Measurements from ENCODE around the gene ABTB2. TPM values are rescaled to one million over a fixed set of nuclear protein-coding genes. Genes with fewer than 3 reads are reported as not detected.

ABTB2 gene
- polyA plus RNA-seq, 2 of the 4 experiments (the other 2 are of a cell fraction) = 8.9 to 15.4 TPM

GRCh38 chr11:34224434-34224966, 133.3 kb downstream of the ABTB2 start:
- TF ChIP-seq FOXS1 (CRISPR knock-in tag; IDR thresholded peaks at IDR 0.05) (no peak), JUN (IDR thresholded peaks at IDR 0.05) (no peak), MYC (IDR thresholded peaks at IDR 0.05; ENCODE audit: borderline replicate concordance, low read length) (no peak), CBX2 (IDR thresholded peaks at IDR 0.05; ENCODE audit: borderline replicate concordance, low read depth) (no peak), EHMT2 (IDR thresholded peaks at IDR 0.05; ENCODE audit: low read depth) (no peak), RNF2 (IDR thresholded peaks at IDR 0.05; ENCODE audit: borderline replicate concordance, low read depth) (no peak), MAZ (IDR thresholded peaks at IDR 0.05; ENCODE audit: borderline replicate concordance, low read depth, low read length) (no peak), CBX8 (IDR thresholded peaks at IDR 0.05) (no peak), HEYL (CRISPR knock-in tag; IDR thresholded peaks at IDR 0.05) (no peak), GATA3 (IDR thresholded peaks at IDR 0.05; ENCODE audit: borderline replicate concordance) (no peak), RAD21 (conservative IDR thresholded peaks at IDR 0.05 in 1 of 2, IDR thresholded peaks at IDR 0.05 in 1 of 2) (no peak), BCL3 (IDR thresholded peaks at IDR 0.05) (no peak), BHLHE40 (IDR thresholded peaks at IDR 0.05; ENCODE audit: low read depth, low read length) (no peak), NFE2L2 (conservative IDR thresholded peaks at IDR 0.05; ENCODE audit: low read length) (no peak), ESRRA (IDR thresholded peaks at IDR 0.05; ENCODE audit: borderline replicate concordance, low read length) (no peak), ZC3H11A (IDR thresholded peaks at IDR 0.05) (no peak), KDM1A (IDR thresholded peaks at IDR 0.05; ENCODE audit: low read depth) (no peak), HDAC2 (IDR thresholded peaks at IDR 0.05) (no peak), EP300 (IDR thresholded peaks at IDR 0.05) (no peak)
- Histone ChIP-seq H3K9me3 (no peaks in the 10 kb centered on the region), H3K27ac (no peak overlapping the region), H3K4me2 (no peak overlapping the region), H3K4me1 (peaks cover 14% of the 10 kb centered on the region), H3K4me3 (no peak overlapping the region)
- 79% methylated on average over 5 of the region's 5 CpGs for WGBS (ENCODE audit: missing lambda C conversion rate)
- ATAC-seq (no peak), FAIRE-seq (no peak), DNase-seq (ENCODE audit: low read depth in 1 of 2, low spot score in 1 of 2) (no peak)
- ChIA-PET POLR2A (interaction anchor here (0.5 to 0.6 kb wide), 2 partner anchors 34 to 42 kb away, joined by 3 to 4 read pairs; no protein-coding TSS in a partner anchor), CTCF (interaction anchor here (1.4 to 6.4 kb wide), 3 partner anchors 11 to 133 kb away, joined by 3 to 27 read pairs (median 13); partner anchors contain the start of gene ABTB2)

- no peaks in the 10 kb centered on the region for H3K9me3 ChIP-seq
- H3K4me1 ChIP-seq = peaks cover 16% of the 10 kb centered on the region
- ATAC-seq = no peak; a peak in 2 of 6 replicates
- no peak for DNase-seq (ENCODE audit: low read depth in 1 of 2, low spot score in 1 of 2)
- no peak overlapping the region for H3K4me3 ChIP-seq
- 0 out of 6 replicates have a peak overlapping the region, but pooled peaks of 1 of the 2 experiments have one; percentile 15 for H3K27ac ChIP-seq
- POLR2A ChIA-PET = interaction anchor here (0.6 kb wide), 1 partner anchor 43 kb away, joined by 3 read pairs; no protein-coding TSS in a partner anchor
- CTCF ChIA-PET = interaction anchor here (6.4 kb wide), 1 partner anchor 49 kb away, joined by 27 read pairs; no protein-coding TSS in a partner anchor
- FAIRE-seq = no peak
- H3K4me2 ChIP-seq = no peak overlapping the region
- WGBS (ENCODE audit: missing lambda C conversion rate) = 95% methylated on average over 2 of the region's 2 CpGs
- TF ChIP-seq HOXB13 (CRISPR knock-in tag; IDR thresholded peaks at IDR 0.05; ENCODE audit: low read depth) = no peak
- no peak for TF ChIP-seq REST (IDR thresholded peaks at IDR 0.05)
- TF ChIP-seq KDM1A (IDR thresholded peaks at IDR 0.05; ENCODE audit: low read depth) = no peak
- no peak for TF ChIP-seq GATA3 (IDR thresholded peaks at IDR 0.05; ENCODE audit: borderline replicate concordance)
- no peak for TF ChIP-seq ZC3H11A (IDR thresholded peaks at IDR 0.05)
- TF ChIP-seq RCOR1 (IDR thresholded peaks at IDR 0.05; ENCODE audit: low read depth, low read length) = no peak
- no peak for TF ChIP-seq HOXA7 (CRISPR knock-in tag; IDR thresholded peaks at IDR 0.05)
- TF ChIP-seq E2F6 (IDR thresholded peaks at IDR 0.05; ENCODE audit: borderline replicate concordance, low read depth) = no peak
- no peak for TF ChIP-seq MAFK (IDR thresholded peaks at IDR 0.05; ENCODE audit: partially characterized antibody)
- no peak for TF ChIP-seq RFX5 (IDR thresholded peaks at IDR 0.05)
- no peak for TF ChIP-seq BCL3 (IDR thresholded peaks at IDR 0.05)
- TF ChIP-seq CTCF (IDR thresholded peaks at IDR 0.05) = no peak
- TF ChIP-seq EHF (CRISPR knock-in tag; IDR thresholded peaks at IDR 0.05) = no peak
- no peak for TF ChIP-seq SMC3 (IDR thresholded peaks at IDR 0.05)
- TF ChIP-seq TP53 (CRISPR knock-in tag; IDR thresholded peaks at IDR 0.05) = no peak
Measured at GRCh38 chr11:34223907-34224306, 133.9 kb downstream of the ABTB2 start.

Measured in A549 (cell line).